ENCODE data around the gene DDX3Y. TPM values are rescaled to one million over a fixed set of nuclear protein-coding genes. Genes with fewer than 3 reads are reported as not detected.

Gene DDX3Y
- total RNA-seq, 1 experiment from 2014 or later = not detected

DNA sequence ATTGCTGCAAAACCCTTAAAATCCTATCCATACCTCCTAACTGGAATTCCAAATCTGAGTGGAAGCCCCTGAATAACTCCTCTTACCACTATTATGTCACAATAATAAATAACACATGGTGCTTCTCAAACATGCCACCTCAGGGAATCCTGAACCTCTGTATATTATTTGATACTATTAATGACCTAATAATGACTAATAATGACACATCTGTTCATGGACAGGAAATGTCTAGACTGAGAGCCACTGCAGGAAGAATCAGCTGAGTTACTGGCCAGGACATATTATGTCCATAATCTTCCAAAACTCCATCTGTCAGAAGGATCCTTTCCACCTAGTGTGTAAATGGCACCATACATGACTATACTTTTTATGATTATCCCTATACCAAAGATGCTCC is 7.7 kb upstream of the DDX3Y start:
- ChIA-PET POLR2A (ENCODE audit: low non-redundant PET) (no interaction called here), CTCF (no interaction called here)
- TF ChIP-seq, protein P1, sequence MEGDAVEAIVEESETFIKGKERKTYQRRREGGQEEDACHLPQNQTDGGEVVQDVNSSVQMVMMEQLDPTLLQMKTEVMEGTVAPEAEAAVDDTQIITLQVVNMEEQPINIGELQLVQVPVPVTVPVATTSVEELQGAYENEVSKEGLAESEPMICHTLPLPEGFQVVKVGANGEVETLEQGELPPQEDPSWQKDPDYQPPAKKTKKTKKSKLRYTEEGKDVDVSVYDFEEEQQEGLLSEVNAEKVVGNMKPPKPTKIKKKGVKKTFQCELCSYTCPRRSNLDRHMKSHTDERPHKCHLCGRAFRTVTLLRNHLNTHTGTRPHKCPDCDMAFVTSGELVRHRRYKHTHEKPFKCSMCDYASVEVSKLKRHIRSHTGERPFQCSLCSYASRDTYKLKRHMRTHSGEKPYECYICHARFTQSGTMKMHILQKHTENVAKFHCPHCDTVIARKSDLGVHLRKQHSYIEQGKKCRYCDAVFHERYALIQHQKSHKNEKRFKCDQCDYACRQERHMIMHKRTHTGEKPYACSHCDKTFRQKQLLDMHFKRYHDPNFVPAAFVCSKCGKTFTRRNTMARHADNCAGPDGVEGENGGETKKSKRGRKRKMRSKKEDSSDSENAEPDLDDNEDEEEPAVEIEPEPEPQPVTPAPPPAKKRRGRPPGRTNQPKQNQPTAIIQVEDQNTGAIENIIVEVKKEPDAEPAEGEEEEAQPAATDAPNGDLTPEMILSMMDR (conservative IDR thresholded peaks at IDR 0.05; ENCODE audit: low read depth, low read length) = no peak
- no peak for TF ChIP-seq EZH2 (IDR thresholded peaks at IDR 0.05; ENCODE audit: borderline replicate concordance, low read depth, low read length, poor library complexity, severe bottlenecking)
- H3K9me3 ChIP-seq (ENCODE audit: low read depth, low read length, poor library complexity, severe bottlenecking) = no peaks in the 10 kb centered on the region
- BruUV-seq (replicated peaks) = no TSS peak
- no peaks in the 10 kb centered on the region for H3K4me1 ChIP-seq (ENCODE audit: insufficient read depth, low read length, poor library complexity, severe bottlenecking)
- no peaks in the 10 kb centered on the region for H3K36me3 ChIP-seq (ENCODE audit: insufficient read depth, low read length, poor library complexity, severe bottlenecking)
- H3K27ac ChIP-seq (ENCODE audit: low read depth, low read length, poor library complexity, severe bottlenecking) = no peak overlapping the region
- DNase-seq (ENCODE audit: low spot score) = no peak
- no peaks in the 10 kb centered on the region for H3K27me3 ChIP-seq (replicated peaks; ENCODE audit: insufficient read depth, low read depth, low read length, poor library complexity)
- H3K4me3 ChIP-seq (ENCODE audit: low read depth, low read length, poor library complexity, severe bottlenecking) = no peak overlapping the region
- intact Hi-C loops (cut with micrococcal nuclease; ENCODE audit: unreplicated experiment) = no loop called here

DNA sequence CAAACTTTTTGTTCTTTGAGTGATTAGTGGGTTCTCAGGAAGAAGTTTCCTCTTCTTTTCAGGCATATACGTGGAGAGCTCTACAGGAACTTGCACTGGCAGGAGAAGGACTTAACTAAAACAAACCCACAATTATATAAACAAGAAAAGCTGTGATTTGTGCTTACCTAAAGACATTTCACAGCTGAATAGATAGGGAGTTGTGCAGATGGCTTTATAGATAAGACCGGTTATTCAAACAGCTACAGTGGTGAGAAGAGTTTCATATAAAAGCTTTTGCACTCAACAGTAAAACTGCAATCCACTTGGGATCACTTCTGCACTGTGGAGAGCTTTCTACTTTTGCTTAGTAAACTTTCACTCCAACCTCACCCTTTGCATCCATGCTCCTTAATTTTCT is 6.1 kb upstream of the DDX3Y start:
- POLR2A ChIA-PET (ENCODE audit: low non-redundant PET) = no interaction called here
- Histone ChIP-seq H3K9me3 (ENCODE audit: low read depth, low read length, poor library complexity, severe bottlenecking) (no peaks in the 10 kb centered on the region), H3K36me3 (ENCODE audit: insufficient read depth, low read length, poor library complexity, severe bottlenecking) (no peaks in the 10 kb centered on the region), H3K4me3 (ENCODE audit: low read depth, low read length, poor library complexity, severe bottlenecking) (no peak overlapping the region), H3K4me1 (ENCODE audit: insufficient read depth, low read length, poor library complexity, severe bottlenecking) (no peaks in the 10 kb centered on the region), H3K27me3 (replicated peaks; ENCODE audit: insufficient read depth, low read depth, low read length, poor library complexity) (no peaks in the 10 kb centered on the region), H3K27ac (ENCODE audit: low read depth, low read length, poor library complexity, severe bottlenecking) (no peak overlapping the region)
- no peak for DNase-seq (ENCODE audit: low spot score)
- no TSS peak for BruUV-seq (replicated peaks)
- TF ChIP-seq, protein P1 (conservative IDR thresholded peaks at IDR 0.05; ENCODE audit: low read depth, low read length) = no peak
- TF ChIP-seq EZH2 (IDR thresholded peaks at IDR 0.05; ENCODE audit: borderline replicate concordance, low read depth, low read length, poor library complexity, severe bottlenecking) = no peak
- intact Hi-C loops (cut with micrococcal nuclease; ENCODE audit: unreplicated experiment) = no loop called here
- CTCF ChIA-PET = no interaction called here

DNA sequence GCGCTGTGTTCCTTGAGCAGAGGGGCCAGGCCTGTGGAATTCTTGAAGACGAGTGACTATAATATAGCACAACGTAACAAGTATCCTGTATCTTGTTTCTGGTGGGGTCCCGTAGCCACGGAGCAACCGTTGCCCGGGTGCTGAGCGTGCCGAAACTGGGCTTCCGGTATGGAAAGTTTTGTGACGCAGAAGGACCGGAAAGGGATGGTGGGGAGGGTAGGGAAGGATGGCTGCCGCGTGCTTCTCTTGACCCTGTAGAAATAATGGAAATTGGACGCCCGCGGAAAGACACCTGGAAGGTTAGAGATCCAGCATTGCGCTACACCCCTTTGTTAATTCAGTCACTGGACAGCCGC is 827 bp downstream of the DDX3Y start:
- Histone ChIP-seq H3K36me3 (ENCODE audit: insufficient read depth, low read length, poor library complexity, severe bottlenecking) (no peaks in the 10 kb centered on the region), H3K4me3 (ENCODE audit: low read depth, low read length, poor library complexity, severe bottlenecking) (no peak overlapping the region), H3K4me1 (ENCODE audit: insufficient read depth, low read length, poor library complexity, severe bottlenecking) (no peaks in the 10 kb centered on the region), H3K27ac (ENCODE audit: low read depth, low read length, poor library complexity, severe bottlenecking) (no peak overlapping the region), H3K9me3 (ENCODE audit: low read depth, low read length, poor library complexity, severe bottlenecking) (no peaks in the 10 kb centered on the region), H3K27me3 (replicated peaks; ENCODE audit: insufficient read depth, low read depth, low read length, poor library complexity) (no peaks in the 10 kb centered on the region)
- ChIA-PET POLR2A (ENCODE audit: low non-redundant PET) (no interaction called here), CTCF (no interaction called here)
- no peak for DNase-seq (ENCODE audit: low spot score)
- no TSS peak for BruUV-seq (replicated peaks)
- no peak for TF ChIP-seq EZH2 (IDR thresholded peaks at IDR 0.05; ENCODE audit: borderline replicate concordance, low read depth, low read length, poor library complexity, severe bottlenecking)
- TF ChIP-seq, protein P1 (conservative IDR thresholded peaks at IDR 0.05; ENCODE audit: low read depth, low read length) = no peak
- intact Hi-C loops (cut with micrococcal nuclease; ENCODE audit: unreplicated experiment) = no loop called here

Measured in A673 (cell line).